Hepatocyte (in vitro differentiated cells): ENCODE results near the gene CRYBB3.

Experiments used
- CTCF ChIP-seq: fragments of 200-600 bp; sonication (generic); IDR thresholded peaks from 2 replicates; pipeline ENCODE4 v1.5.1; 2016; ENCODE audit warnings: antibody characterized with exemption, mild to moderate bottlenecking; ENCODE audit not compliant: poor library complexity
- EZH2 ChIP-seq: fragments of 200-600 bp; sonication (generic); IDR thresholded peaks from 2 replicates; pipeline ENCODE4 v1.6.1; 2016; ENCODE audit warnings: antibody characterized with exemption, mild to moderate bottlenecking, borderline replicate concordance
- EZH2phosphoT487 ChIP-seq: fragments of 200-600 bp; sonication (generic); IDR thresholded peaks from one replicate; pipeline ENCODE4 v1.6.1; 2018; ENCODE audit warnings: antibody characterized with exemption, mild to moderate bottlenecking, low read depth, moderate library complexity; ENCODE audit not compliant: unreplicated experiment, severe bottlenecking

GRCh38 chr22:25232301-25232700, 32.6 kb downstream of the CRYBB3 start:
- TF ChIP-seq CTCF (no peak), EZH2 (no peak), EZH2phosphoT487 (no peak)
